ENCODE measurements around the gene UBA1. TPM values are rescaled to one million over a fixed set of nuclear protein-coding genes. Genes with fewer than 3 reads are reported as not detected.

Gene UBA1
- total and polyA plus RNA-seq, 2 of the 8 experiments (the other 6 are each of a cell fraction or from before 2014, with no cell fraction given) = 313 to 458 TPM

GRCh38 chrX:47198687-47199080 lies 5.1 kb downstream of the UBA1 start:
- H2AK5ac ChIP-seq (ENCODE audit: low read depth, low read length) = no peak overlapping the region
- H3K4me1 ChIP-seq (replicated peaks in 1 of 4; ENCODE audit: control insufficient read depth in 3 of 4, insufficient read depth in 4 of 4, low read length in 3 of 4) = peaks cover 0 to 13% (median 7%) of the 10 kb centered on the region in 4 experiments
- H3K79me1 ChIP-seq (ENCODE audit: low read depth, low read length) = peaks cover 6% of the 10 kb centered on the region; the same call in 1 of the 2 replicates
- no peak overlapping the region for H3K4me3 ChIP-seq (ENCODE audit: extremely low read depth in 1 of 4, insufficient read depth in 2 of 4, low read depth in 3 of 4, low read length in 4 of 4)
- ChIA-PET POLR2A (ENCODE audit: partially characterized antibody) (interaction anchor here (1.3 to 1.8 kb wide), 2 partner anchors 10 to 12 kb away, joined by 8 read pairs; no protein-coding TSS in a partner anchor), CTCF (ENCODE audit: partially characterized antibody) (no interaction called here)
- no peak overlapping the region for H4K5ac ChIP-seq (ENCODE audit: insufficient read length, low read depth, low read length)
- peak overlapping the region; percentile 50; the same call in 1 of the 2 replicates for H2BK12ac ChIP-seq (ENCODE audit: low read depth, low read length)
- no peak overlapping the region for H4K91ac ChIP-seq (replicated peaks; ENCODE audit: insufficient read length, low read length)
- H3K14ac ChIP-seq (ENCODE audit: insufficient read length) = no peak overlapping the region
- H3K9ac ChIP-seq (replicated peaks in 1 of 4; ENCODE audit: extremely low read depth in 1 of 4, low read depth in 3 of 4, low read length in 3 of 4) = no peak overlapping the region
- H3K56ac ChIP-seq (replicated peaks; ENCODE audit: insufficient read length, low read depth, low read length) = no peak overlapping the region
- no peak overlapping the region for H2AFZ ChIP-seq (ENCODE audit: low read length)
- DNase-seq (ENCODE audit: low read depth in 1 of 2, low spot score in 2 of 2) (no peak), FAIRE-seq (no peak)
- no peak overlapping the region; a peak in 1 of 4 replicates for H3K4me2 ChIP-seq (ENCODE audit: insufficient read depth in 1 of 2, low read depth in 2 of 2, low read length in 2 of 2)
- peaks cover 29 to 69% (median 53%) of the 10 kb centered on the region in 4 experiments for H3K36me3 ChIP-seq (ENCODE audit: control insufficient read depth in 2 of 4, insufficient read depth in 4 of 4, low read length in 3 of 4)
- WGBS, 2 experiments (ENCODE audit: extremely low coverage in 1 of 2, insufficient coverage in 1 of 2, insufficient read length in 1 of 2, insufficient replicate concordance in 2 of 2, low coverage in 1 of 2, low lambda C conversion rate in 2 of 2, missing lambda C conversion rate in 1 of 2) = 95% methylated on average over 14 of the region's 15 CpGs; no CpG with 5 or more reads in 1 of the 2 experiments
- no peaks in the 10 kb centered on the region for H3K27me3 ChIP-seq (replicated peaks in 1 of 4; ENCODE audit: control insufficient read depth in 3 of 4, extremely low read depth in 1 of 4, insufficient read depth in 3 of 4, low read length in 3 of 4)
- no peak overlapping the region for H2BK5ac ChIP-seq (ENCODE audit: low read depth, low read length)
- no peak overlapping the region for H3K18ac ChIP-seq (ENCODE audit: extremely low read depth, low read length)
- H3K79me2 ChIP-seq (ENCODE audit: control insufficient read depth in 1 of 2, insufficient read depth in 2 of 2, low read length in 2 of 2) = peaks cover 19 to 52% of the 10 kb centered on the region in 2 experiments; a peak in 3 of 4 replicates
- H3K4ac ChIP-seq (replicated peaks; ENCODE audit: insufficient read length, low read depth, low read length) = no peak overlapping the region
- peaks cover 9 to 42% of the 10 kb centered on the region in 2 experiments for H4K20me1 ChIP-seq (replicated peaks in 1 of 2; ENCODE audit: control insufficient read depth in 1 of 2, insufficient read depth in 2 of 2, low read length in 2 of 2)
- H3K27ac ChIP-seq (ENCODE audit: low read depth, low read length) = no peak overlapping the region; the same call in 1 of the 2 replicates
- no peaks in the 10 kb centered on the region for H3K23me2 ChIP-seq (ENCODE audit: low read depth, low read length)
- no peak overlapping the region for H2BK20ac ChIP-seq (ENCODE audit: low read length)
- H2BK120ac ChIP-seq (replicated peaks; ENCODE audit: low read depth, low read length) = no peak overlapping the region
- no peak overlapping the region for H4K8ac ChIP-seq (ENCODE audit: extremely low read depth, insufficient read depth, low read length)
- H2BK15ac ChIP-seq (ENCODE audit: low read length) = no peak overlapping the region
- no peak overlapping the region for H3K23ac ChIP-seq (ENCODE audit: insufficient read length)
- no peaks in the 10 kb centered on the region for H3K9me3 ChIP-seq (ENCODE audit: insufficient read depth in 2 of 2, low read depth in 1 of 2, low read length in 1 of 2)
- no peak for TF ChIP-seq CREB1 (IDR thresholded peaks at IDR 0.05)
- TF ChIP-seq NRF1 (IDR thresholded peaks at IDR 0.05; ENCODE audit: low read depth, low read length) = no peak
- no peak for TF ChIP-seq RNF2 (IDR thresholded peaks at IDR 0.05; ENCODE audit: borderline replicate concordance, low read depth, low read length, missing control alignments, poor library complexity, severe bottlenecking)
- TF ChIP-seq BCL11A (IDR thresholded peaks at IDR 0.05; ENCODE audit: low read depth in 2 of 2, low read length in 2 of 2) = no peak
- no peak for TF ChIP-seq FOSL1 (IDR thresholded peaks at IDR 0.05; ENCODE audit: insufficient read depth, low read depth, low read length)
- TF ChIP-seq RBBP5 (IDR thresholded peaks at IDR 0.05; ENCODE audit: borderline replicate concordance, low read depth, low read length) = no peak
- no peak for TF ChIP-seq BACH1 (IDR thresholded peaks at IDR 0.05; ENCODE audit: low read length)
- no peak for TF ChIP-seq ATF2 (IDR thresholded peaks at IDR 0.05; ENCODE audit: low read length)
- TF ChIP-seq E2F6 (IDR thresholded peaks at IDR 0.05) = no peak
- TF ChIP-seq KDM1A (IDR thresholded peaks at IDR 0.05; ENCODE audit: borderline replicate concordance, low read length) = no peak
- no peak for TF ChIP-seq SP2 (IDR thresholded peaks at IDR 0.05; ENCODE audit: low read length)
- no peak for TF ChIP-seq EGR1 (IDR thresholded peaks at IDR 0.05; ENCODE audit: borderline replicate concordance, low read depth, low read length)

Data from H1 (cell line).